ENCODE results near the gene ALAS1. TPM values are rescaled to one million over a fixed set of nuclear protein-coding genes. Genes with fewer than 3 reads are reported as not detected.
A peak's percentile ranks its signal among the peaks of the same experiment; 100 is the strongest.

Gene ALAS1
- total RNA-seq, 5 donors from 2014 or later (not counting 1 experiment from before 2014, with no cell fraction given) = 12.2 to 32.7 (median 27.1) TPM

DNA sequence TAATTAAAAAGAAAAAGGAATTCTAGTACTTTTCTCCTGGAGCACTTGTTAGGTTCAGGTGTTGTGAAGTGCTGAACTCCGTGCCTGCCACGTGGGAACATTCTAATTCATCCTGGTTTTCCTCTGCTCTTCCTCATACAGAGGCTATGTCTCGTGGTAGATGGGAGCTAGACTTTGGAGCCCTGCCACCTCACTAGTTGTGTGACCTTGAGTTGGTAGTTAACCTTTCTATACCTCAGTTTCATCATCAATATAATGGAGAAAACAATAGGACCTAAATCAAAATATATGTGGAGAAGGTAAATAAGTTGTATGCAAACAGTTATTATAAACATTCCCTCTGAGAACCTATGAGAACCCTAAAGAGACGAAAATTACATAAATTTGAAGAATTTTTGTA lies 10.6 kb downstream of the ALAS1 start:
- no peaks in the 10 kb centered on the region for H3K27me3 Mint-ChIP-seq
- H3K4me3 Mint-ChIP-seq = no peak overlapping the region
- Histone ChIP-seq H3K9me3 (no peaks in the 10 kb centered on the region), H3K36me3 (ENCODE audit: control insufficient read depth in 2 of 2, extremely low read depth in 1 of 2, insufficient read depth in 1 of 2, low read length in 1 of 2) (peaks cover 24 to 92% of the 10 kb centered on the region in 2 donors), H3K4me3 (ENCODE audit: control insufficient read depth in 1 of 2, extremely low read depth in 1 of 2, low read length in 1 of 2) (no peak overlapping the region), H3K27ac (ENCODE audit: low read length) (no peak overlapping the region), H3K27me3 (replicated peaks in 1 of 2; ENCODE audit: control insufficient read depth in 2 of 2, extremely low read depth in 1 of 2, insufficient read depth in 2 of 2, low read length in 1 of 2) (no peaks in the 10 kb centered on the region), H3K4me1 (ENCODE audit: control insufficient read depth in 1 of 2, extremely low read depth in 1 of 2, insufficient read depth in 2 of 2, low read length in 2 of 2) (no peaks in the 10 kb centered on the region)
- H3K9me3 Mint-ChIP-seq = no peaks in the 10 kb centered on the region
- ChIA-PET POLR2A (interaction anchor here in 1 of 2 donors (0.5 kb wide), 1 partner anchor 259 kb away, joined by 4 read pairs; no protein-coding TSS in a partner anchor), CTCF (interaction anchor here in 1 of 2 donors (2.1 kb wide), 1 partner anchor 12 kb away, joined by 11 read pairs; no protein-coding TSS in a partner anchor)
- H3K27ac Mint-ChIP-seq = no peak overlapping the region
- no peak for DNase-seq
- peaks cover 0 to 5% (median under 1%) of the 10 kb centered on the region in 3 donors for H3K4me1 Mint-ChIP-seq
- WGBS (ENCODE audit: insufficient coverage) = no CpG with 5 or more reads among the region's 4 CpGs
- peaks cover 73% of the 10 kb centered on the region for H3K36me3 Mint-ChIP-seq
- no peak for ATAC-seq (replicated peaks in 1 of 4)

DNA sequence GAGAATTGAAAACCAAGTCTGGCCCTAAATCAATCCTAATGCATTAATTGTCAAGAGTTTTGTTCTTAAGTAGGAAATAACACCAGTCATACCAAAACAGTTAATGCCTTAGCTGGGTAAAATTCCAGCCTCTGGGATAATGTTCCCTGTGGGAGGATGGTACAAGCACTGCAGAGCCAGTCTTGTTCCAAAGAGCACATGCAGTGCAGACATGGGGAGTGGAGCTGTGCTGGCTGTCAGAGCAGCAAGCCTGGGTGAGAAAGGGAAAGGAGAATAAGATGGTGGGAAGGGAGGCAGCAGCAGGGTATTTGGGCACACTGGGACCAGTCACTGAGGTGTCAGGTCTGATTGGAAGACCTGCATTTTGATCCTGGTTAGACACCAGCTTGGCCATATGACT lies 12.1 kb downstream of the ALAS1 start:
- POLR2A ChIA-PET = no interaction called here
- no peaks in the 10 kb centered on the region for H3K9me3 Mint-ChIP-seq
- H3K27ac Mint-ChIP-seq = peak overlapping the region in 1 of 2 donors; percentile 47

DNA sequence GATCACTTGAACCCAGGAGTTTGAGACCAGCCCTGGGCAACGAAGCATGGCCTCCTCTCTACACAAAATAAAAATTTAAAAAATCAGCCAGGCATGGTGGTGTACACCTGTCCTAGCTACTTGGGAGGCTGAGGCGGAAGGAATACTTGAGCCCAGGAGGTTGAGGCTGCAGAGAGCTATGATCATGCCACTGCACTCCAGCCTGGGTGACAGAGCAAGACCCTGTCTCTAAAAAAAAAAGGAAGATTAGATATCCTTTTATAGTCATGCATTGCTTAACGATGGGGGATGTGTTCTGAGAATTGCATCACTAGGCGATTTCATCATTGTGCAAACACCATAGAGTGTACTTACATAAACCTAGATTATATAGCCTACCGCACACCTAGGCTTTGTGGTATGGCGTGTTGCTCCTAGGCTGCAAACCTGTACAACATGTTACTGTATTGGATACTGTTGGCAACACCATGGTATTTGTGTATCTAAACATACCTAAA lies 12.6 kb downstream of the ALAS1 start:
- 100% methylated on average over 1 of the region's 6 CpGs for WGBS (ENCODE audit: insufficient coverage)
- POLR2A ChIA-PET = no interaction called here
- ATAC-seq (replicated peaks in 1 of 4) (no peak), DNase-seq (no peak)
- Histone ChIP-seq H3K4me1 (ENCODE audit: control insufficient read depth in 1 of 2, extremely low read depth in 1 of 2, insufficient read depth in 2 of 2, low read length in 2 of 2) (peaks cover 0 to 6% of the 10 kb centered on the region in 2 experiments), H3K9me3 (no peaks in the 10 kb centered on the region), H3K27me3 (replicated peaks in 1 of 2; ENCODE audit: control insufficient read depth in 2 of 2, extremely low read depth in 1 of 2, insufficient read depth in 2 of 2, low read length in 1 of 2) (no peaks in the 10 kb centered on the region), H3K27ac (ENCODE audit: low read length) (no peak overlapping the region), H3K36me3 (ENCODE audit: control insufficient read depth in 2 of 2, extremely low read depth in 1 of 2, insufficient read depth in 1 of 2, low read length in 1 of 2) (peaks cover 17 to 91% of the 10 kb centered on the region in 2 donors), H3K4me3 (ENCODE audit: control insufficient read depth in 1 of 2, extremely low read depth in 1 of 2, low read length in 1 of 2) (no peak overlapping the region)
- no peak overlapping the region for H3K4me3 Mint-ChIP-seq
- H3K4me1 Mint-ChIP-seq = peaks cover 5 to 12% (median 6%) of the 10 kb centered on the region in 3 donors
- no peaks in the 10 kb centered on the region for H3K27me3 Mint-ChIP-seq
- CTCF ChIA-PET = interaction anchor here in 1 of 2 donors (0.6 to 0.7 kb wide), 2 partner anchors 10 kb away, joined by 3 to 4 read pairs; no protein-coding TSS in a partner anchor
- no peak overlapping the region for H3K27ac Mint-ChIP-seq
- peaks cover 73% of the 10 kb centered on the region for H3K36me3 Mint-ChIP-seq
- no peaks in the 10 kb centered on the region for H3K9me3 Mint-ChIP-seq

More for the DNA sequence above, 12.1 kb downstream of the ALAS1 start:
- H3K27me3 Mint-ChIP-seq = no peaks in the 10 kb centered on the region
- H3K36me3 ChIP-seq (ENCODE audit: control insufficient read depth in 2 of 2, extremely low read depth in 1 of 2, insufficient read depth in 1 of 2, low read length in 1 of 2) = peaks cover 19 to 92% of the 10 kb centered on the region in 2 donors
- H3K36me3 Mint-ChIP-seq = peaks cover 73% of the 10 kb centered on the region
- H3K4me3 Mint-ChIP-seq = no peak overlapping the region
- ATAC-seq (replicated peaks in 1 of 4) = no peak
- no peak overlapping the region for H3K4me3 ChIP-seq (ENCODE audit: control insufficient read depth in 1 of 2, extremely low read depth in 1 of 2, low read length in 1 of 2)
- no peak for DNase-seq
- no peak overlapping the region for H3K27ac ChIP-seq (ENCODE audit: low read length)
- CTCF ChIA-PET = interaction anchor here (0.6 to 0.7 kb wide), 3 partner anchors 9 to 235 kb away, joined by 3 to 4 read pairs (median 3); no protein-coding TSS in a partner anchor
- peaks cover 0 to 6% (median 5%) of the 10 kb centered on the region in 3 donors for H3K4me1 Mint-ChIP-seq
- no peaks in the 10 kb centered on the region for H3K27me3 ChIP-seq (replicated peaks in 1 of 2; ENCODE audit: control insufficient read depth in 2 of 2, extremely low read depth in 1 of 2, insufficient read depth in 2 of 2, low read length in 1 of 2)
- peaks cover 0 to 2% of the 10 kb centered on the region in 2 experiments for H3K4me1 ChIP-seq (ENCODE audit: control insufficient read depth in 1 of 2, extremely low read depth in 1 of 2, insufficient read depth in 2 of 2, low read length in 2 of 2)
- no peaks in the 10 kb centered on the region for H3K9me3 ChIP-seq

GRCh38 chr3:52211268-52211891 lies 13.4 kb downstream of the ALAS1 start:
- Histone ChIP-seq H3K27ac (ENCODE audit: low read length) (no peak overlapping the region), H3K4me1 (ENCODE audit: control insufficient read depth in 1 of 2, extremely low read depth in 1 of 2, insufficient read depth in 2 of 2, low read length in 2 of 2) (peaks cover under 1 to 14% of the 10 kb centered on the region in 2 experiments), H3K36me3 (ENCODE audit: control insufficient read depth in 2 of 2, extremely low read depth in 1 of 2, insufficient read depth in 1 of 2, low read length in 1 of 2) (peaks cover 14 to 83% of the 10 kb centered on the region in 2 donors), H3K9me3 (no peaks in the 10 kb centered on the region), H3K4me3 (ENCODE audit: control insufficient read depth in 1 of 2, extremely low read depth in 1 of 2, low read length in 1 of 2) (no peak overlapping the region), H3K27me3 (replicated peaks in 1 of 2; ENCODE audit: control insufficient read depth in 2 of 2, extremely low read depth in 1 of 2, insufficient read depth in 2 of 2, low read length in 1 of 2) (no peaks in the 10 kb centered on the region)
- H3K4me1 Mint-ChIP-seq = peaks cover 10 to 19% (median 11%) of the 10 kb centered on the region in 3 donors
- no peaks in the 10 kb centered on the region for H3K9me3 Mint-ChIP-seq
- H3K27me3 Mint-ChIP-seq = no peaks in the 10 kb centered on the region
- no peak overlapping the region for H3K27ac Mint-ChIP-seq
- H3K4me3 Mint-ChIP-seq = no peak overlapping the region
- no peak for DNase-seq
- H3K36me3 Mint-ChIP-seq = peaks cover 66% of the 10 kb centered on the region
- CTCF ChIA-PET = interaction anchor here in 1 of 2 donors (1.2 kb wide), 1 partner anchor 9 kb away, joined by 4 read pairs; no protein-coding TSS in a partner anchor
- WGBS (ENCODE audit: insufficient coverage) = 98% methylated on average over 16 of the region's 18 CpGs
- ATAC-seq (replicated peaks in 1 of 4) = no peak
- POLR2A ChIA-PET = no interaction called here

GRCh38 chr3:52213005-52213404 lies 15.0 kb downstream of the ALAS1 start:
- H3K36me3 ChIP-seq (ENCODE audit: control insufficient read depth in 2 of 2, extremely low read depth in 1 of 2, insufficient read depth in 1 of 2, low read length in 1 of 2) = peaks cover 14 to 70% of the 10 kb centered on the region in 2 donors
- no peak for ATAC-seq (replicated peaks in 1 of 4)
- no peaks in the 10 kb centered on the region for H3K9me3 Mint-ChIP-seq

GRCh38 chr3:52213901-52214300 lies 15.9 kb downstream of the ALAS1 start:
- H3K9me3 ChIP-seq = no peaks in the 10 kb centered on the region
- H3K27ac ChIP-seq (ENCODE audit: low read length) = no peak overlapping the region
- Mint-ChIP-seq H3K4me3 (no peak overlapping the region), H3K27ac (peak overlapping the region; percentile 30 to 62), H3K4me1 (peaks cover 35 to 44% (median 36%) of the 10 kb centered on the region in 3 donors), H3K9me3 (no peaks in the 10 kb centered on the region), H3K36me3 (peaks cover 54% of the 10 kb centered on the region), H3K27me3 (no peaks in the 10 kb centered on the region)
- ATAC-seq (replicated peaks in 1 of 4) = no peak
- CTCF ChIA-PET = no interaction called here
- no peak overlapping the region for H3K4me3 ChIP-seq (ENCODE audit: control insufficient read depth in 1 of 2, extremely low read depth in 1 of 2, low read length in 1 of 2)
- H3K27me3 ChIP-seq (replicated peaks in 1 of 2; ENCODE audit: control insufficient read depth in 2 of 2, extremely low read depth in 1 of 2, insufficient read depth in 2 of 2, low read length in 1 of 2) = no peaks in the 10 kb centered on the region
- no peak for DNase-seq
- peaks cover 12 to 61% of the 10 kb centered on the region in 2 donors for H3K36me3 ChIP-seq (ENCODE audit: control insufficient read depth in 2 of 2, extremely low read depth in 1 of 2, insufficient read depth in 1 of 2, low read length in 1 of 2)
- peaks cover 20 to 39% of the 10 kb centered on the region in 2 experiments for H3K4me1 ChIP-seq (ENCODE audit: control insufficient read depth in 1 of 2, extremely low read depth in 1 of 2, insufficient read depth in 2 of 2, low read length in 2 of 2)
- POLR2A ChIA-PET = no interaction called here

More at GRCh38 chr3:52213005-52213404, 15.0 kb downstream of the ALAS1 start:
- Histone ChIP-seq H3K4me3 (ENCODE audit: control insufficient read depth in 1 of 2, extremely low read depth in 1 of 2, low read length in 1 of 2) (no peak overlapping the region), H3K4me1 (ENCODE audit: control insufficient read depth in 1 of 2, extremely low read depth in 1 of 2, insufficient read depth in 2 of 2, low read length in 2 of 2) (peaks cover 16 to 30% of the 10 kb centered on the region in 2 experiments), H3K27me3 (replicated peaks in 1 of 2; ENCODE audit: control insufficient read depth in 2 of 2, extremely low read depth in 1 of 2, insufficient read depth in 2 of 2, low read length in 1 of 2) (no peaks in the 10 kb centered on the region), H3K27ac (ENCODE audit: low read length) (no peak overlapping the region), H3K9me3 (no peaks in the 10 kb centered on the region)
- no peak for DNase-seq
- Mint-ChIP-seq H3K27me3 (no peaks in the 10 kb centered on the region), H3K36me3 (peaks cover 60% of the 10 kb centered on the region), H3K27ac (no peak overlapping the region), H3K4me3 (no peak overlapping the region), H3K4me1 (peaks cover 27 to 35% (median 27%) of the 10 kb centered on the region in 3 donors)
- POLR2A ChIA-PET = no interaction called here
- WGBS (ENCODE audit: insufficient coverage) = no CpG with 5 or more reads among the region's 8 CpGs
- CTCF ChIA-PET = no interaction called here

Data from T-cell (primary cell).